Astrocyte of the cerebellum (primary cell): ENCODE results near the gene ANKS1B.

Experiments
- DNase-seq: peaks from one replicate; pipeline ENCODE4 v3.0.0-alpha.2; 2011; ENCODE audit warnings: low read depth
- H3K4me3 ChIP-seq: 2 replicates; pipeline ENCODE4 v1.5.1; 2011; ENCODE audit warnings: mild to moderate bottlenecking, low read depth, low read length, moderate library complexity
- CTCF ChIP-seq: IDR thresholded peaks from 2 replicates; pipeline ENCODE4 v1.5.1; 2012; ENCODE audit warnings: low read length, low read depth, moderate library complexity, mild to moderate bottlenecking; ENCODE audit errors: missing control alignments
- in situ Hi-C: cut with HindIII; loops from 2 replicates; pipeline ENCODE4 v1.10.0; 2017; ENCODE audit warnings: low sequenced_read_pairs

Gene ANKS1B

GRCh38 chr12:98737322-98737712 lies 1247.4 kb downstream of the ANKS1B start:
- DNase-seq: no peak
- in situ Hi-C loops: loop anchor here (25.0 kb wide), 1 partner anchor 200 kb away; no protein-coding TSS in a partner anchor

GRCh38 chr12:98736352-98737321 lies 1248.1 kb downstream of the ANKS1B start:
- TF ChIP-seq CTCF: no peak
- no peak overlapping the region for H3K4me3 ChIP-seq
- no peak for DNase-seq
- in situ Hi-C loops: loop anchor here (25.0 kb wide), 1 partner anchor 201 kb away; no protein-coding TSS in a partner anchor

More at GRCh38 chr12:98737322-98737712, 1247.4 kb downstream of the ANKS1B start:
- TF ChIP-seq CTCF: no peak
- H3K4me3 ChIP-seq: no peak overlapping the region

- TF ChIP-seq CTCF: no peak
- no peak for DNase-seq
- in situ Hi-C loops: loop anchor here (25.0 kb wide), 1 partner anchor 201 kb away; no protein-coding TSS in a partner anchor
- H3K4me3 ChIP-seq: no peak overlapping the region
Measured at GRCh38 chr12:98735821-98736220, 1248.9 kb downstream of the ANKS1B start.

- in situ Hi-C loops: loop anchor here (25.0 kb wide), 1 partner anchor 203 kb away; no protein-coding TSS in a partner anchor
- no peak for DNase-seq
- no peak overlapping the region for H3K4me3 ChIP-seq
- TF ChIP-seq CTCF: no peak
Measured at GRCh38 chr12:98733667-98734350, 1250.9 kb downstream of the ANKS1B start.

DNA sequence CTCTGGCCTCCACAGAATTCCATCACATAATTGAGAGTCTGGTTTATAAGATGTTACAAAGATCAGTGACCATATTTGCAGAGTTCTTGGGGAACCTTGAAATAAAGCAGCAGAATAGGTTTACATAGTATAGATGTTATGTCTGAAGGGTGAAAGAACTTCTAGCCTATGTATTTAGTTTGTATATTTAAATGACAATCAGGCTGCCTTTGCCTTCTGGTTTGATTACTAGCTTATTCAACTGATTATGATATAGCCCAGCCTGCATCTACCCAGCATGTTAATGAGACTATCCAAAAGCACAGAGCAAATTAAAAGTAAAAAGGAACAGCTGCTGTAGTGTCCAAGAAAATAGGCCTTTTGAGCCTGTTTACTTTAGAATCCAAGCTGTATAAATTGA lies 1254.3 kb downstream of the ANKS1B start:
- no peak for TF ChIP-seq CTCF
- in situ Hi-C loops: loop anchor here (25.0 kb wide), 1 partner anchor 207 kb away; no protein-coding TSS in a partner anchor
- DNase-seq: no peak
- no peak overlapping the region for H3K4me3 ChIP-seq

- no peak overlapping the region for H3K4me3 ChIP-seq
- DNase-seq: no peak
- no peak for TF ChIP-seq CTCF
- in situ Hi-C loops: loop anchor here (25.0 kb wide), 1 partner anchor 210 kb away; no protein-coding TSS in a partner anchor
Measured at GRCh38 chr12:98727196-98727595, 1257.5 kb downstream of the ANKS1B start.
